ENCODE data around the gene RIPOR3.
A peak's percentile ranks its signal among the peaks of the same experiment; 100 is the strongest.

RIPOR3 gene

DNA sequence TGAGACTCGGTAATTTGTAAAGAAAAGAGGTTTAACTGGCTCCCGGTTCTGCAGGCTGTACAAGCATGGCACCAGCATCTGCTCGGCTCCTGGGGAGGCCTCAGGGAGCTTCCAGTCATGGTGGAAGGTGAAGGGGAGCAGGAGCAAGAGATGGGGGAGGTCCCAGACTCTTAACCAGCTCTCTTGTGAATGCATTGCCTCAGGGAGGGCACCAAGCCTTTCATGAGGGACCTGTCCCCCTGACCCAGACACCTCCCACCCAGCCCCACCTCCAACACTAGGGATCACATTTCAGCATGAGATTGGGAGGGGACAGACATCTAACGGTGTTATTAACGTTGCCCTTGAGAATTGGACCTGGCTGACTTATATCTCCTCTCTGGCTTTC, 112.6 kb downstream of the RIPOR3 start:
- no peak for DNase-seq (ENCODE audit: low read depth)
- TF ChIP-seq, protein P1, sequence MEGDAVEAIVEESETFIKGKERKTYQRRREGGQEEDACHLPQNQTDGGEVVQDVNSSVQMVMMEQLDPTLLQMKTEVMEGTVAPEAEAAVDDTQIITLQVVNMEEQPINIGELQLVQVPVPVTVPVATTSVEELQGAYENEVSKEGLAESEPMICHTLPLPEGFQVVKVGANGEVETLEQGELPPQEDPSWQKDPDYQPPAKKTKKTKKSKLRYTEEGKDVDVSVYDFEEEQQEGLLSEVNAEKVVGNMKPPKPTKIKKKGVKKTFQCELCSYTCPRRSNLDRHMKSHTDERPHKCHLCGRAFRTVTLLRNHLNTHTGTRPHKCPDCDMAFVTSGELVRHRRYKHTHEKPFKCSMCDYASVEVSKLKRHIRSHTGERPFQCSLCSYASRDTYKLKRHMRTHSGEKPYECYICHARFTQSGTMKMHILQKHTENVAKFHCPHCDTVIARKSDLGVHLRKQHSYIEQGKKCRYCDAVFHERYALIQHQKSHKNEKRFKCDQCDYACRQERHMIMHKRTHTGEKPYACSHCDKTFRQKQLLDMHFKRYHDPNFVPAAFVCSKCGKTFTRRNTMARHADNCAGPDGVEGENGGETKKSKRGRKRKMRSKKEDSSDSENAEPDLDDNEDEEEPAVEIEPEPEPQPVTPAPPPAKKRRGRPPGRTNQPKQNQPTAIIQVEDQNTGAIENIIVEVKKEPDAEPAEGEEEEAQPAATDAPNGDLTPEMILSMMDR (IDR thresholded peaks at IDR 0.05; ENCODE audit: low read depth, low read length, missing control alignments), result no peak
- H3K4me3 ChIP-seq (ENCODE audit: low read depth, low read length), result no peak overlapping the region

DNA sequence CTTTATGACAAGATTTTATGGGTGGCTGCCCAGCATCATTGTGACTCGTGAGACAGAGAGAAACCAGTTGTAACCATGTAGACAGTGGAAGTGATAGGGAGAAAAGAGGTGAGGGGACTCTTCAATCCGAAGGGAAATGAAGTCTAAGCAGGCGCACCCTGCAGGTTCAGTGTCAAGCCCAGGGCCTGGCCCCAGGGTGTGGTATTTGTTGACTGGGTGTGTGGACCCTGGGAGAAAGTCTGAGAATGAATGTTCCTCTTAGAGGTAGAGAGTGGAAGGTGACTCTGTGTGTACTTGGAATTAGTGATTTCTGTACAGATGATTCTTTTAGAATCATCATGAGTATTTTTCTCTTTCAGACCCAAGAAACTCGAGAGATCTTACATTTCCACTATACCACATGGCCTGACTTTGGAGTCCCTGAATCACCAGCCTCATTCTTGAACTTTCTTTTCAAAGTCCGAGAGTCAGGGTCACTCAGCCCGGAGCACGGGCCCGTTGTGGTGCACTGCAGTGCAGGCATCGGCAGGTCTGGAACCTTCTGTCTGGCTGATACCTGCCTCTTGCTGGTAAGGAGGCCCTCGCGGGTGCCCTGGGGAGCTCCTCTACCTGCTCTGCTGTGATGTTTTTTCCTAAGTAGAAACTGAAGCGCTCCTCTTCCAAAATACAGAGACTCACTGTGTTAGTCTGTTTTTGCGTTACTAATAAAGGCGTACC, 113.1 kb downstream of the RIPOR3 start:
- H3K4me3 ChIP-seq (ENCODE audit: low read depth, low read length), result no peak overlapping the region
- DNase-seq (ENCODE audit: low read depth), result no peak
- TF ChIP-seq, protein P1 (IDR thresholded peaks at IDR 0.05; ENCODE audit: low read depth, low read length, missing control alignments), result no peak

DNA sequence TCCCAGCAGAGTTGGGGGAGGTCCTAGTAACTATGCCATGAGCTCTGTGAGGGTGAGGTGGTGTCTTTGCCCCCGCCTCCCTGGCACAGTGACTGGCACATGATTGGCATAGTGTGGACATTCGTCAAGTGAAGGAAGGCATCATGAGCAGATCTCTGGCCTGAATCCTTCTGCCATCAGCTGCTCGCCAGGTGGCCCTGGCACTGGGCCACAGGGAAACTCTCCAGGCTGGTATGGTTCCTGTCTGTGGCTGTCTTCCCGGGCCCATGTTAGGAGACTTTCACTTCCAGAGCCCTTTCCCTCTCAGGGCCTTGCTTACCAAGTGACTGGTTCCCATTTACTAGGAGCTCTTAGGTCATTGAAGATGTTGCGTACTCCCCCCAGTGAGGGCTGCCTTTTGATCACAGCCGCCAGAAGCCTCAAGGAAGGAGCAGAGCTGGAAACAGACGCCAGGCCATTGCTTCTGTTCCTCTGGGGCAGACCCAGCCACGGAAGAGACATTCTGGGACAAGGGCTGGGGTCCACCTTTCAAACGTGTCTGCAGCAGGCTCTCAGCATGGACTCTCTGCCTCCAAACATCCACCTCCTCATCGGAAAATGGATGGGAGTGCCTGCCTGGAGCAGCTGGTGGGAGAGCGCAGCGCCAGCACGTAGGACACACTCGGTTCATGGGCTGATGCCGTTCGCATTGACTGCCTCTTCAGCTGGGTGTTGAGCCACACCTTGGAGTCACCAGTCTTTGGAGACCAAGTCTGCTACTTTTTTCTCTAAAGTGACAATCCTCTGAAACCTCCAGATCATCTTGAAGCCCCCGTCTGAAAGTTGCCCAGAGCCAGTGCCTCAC, 113.9 kb downstream of the RIPOR3 start:
- no peak overlapping the region for H3K4me3 ChIP-seq (ENCODE audit: low read depth, low read length)
- no peak for DNase-seq (ENCODE audit: low read depth)
- TF ChIP-seq, protein P1 (IDR thresholded peaks at IDR 0.05; ENCODE audit: low read depth, low read length, missing control alignments), result no peak

DNA sequence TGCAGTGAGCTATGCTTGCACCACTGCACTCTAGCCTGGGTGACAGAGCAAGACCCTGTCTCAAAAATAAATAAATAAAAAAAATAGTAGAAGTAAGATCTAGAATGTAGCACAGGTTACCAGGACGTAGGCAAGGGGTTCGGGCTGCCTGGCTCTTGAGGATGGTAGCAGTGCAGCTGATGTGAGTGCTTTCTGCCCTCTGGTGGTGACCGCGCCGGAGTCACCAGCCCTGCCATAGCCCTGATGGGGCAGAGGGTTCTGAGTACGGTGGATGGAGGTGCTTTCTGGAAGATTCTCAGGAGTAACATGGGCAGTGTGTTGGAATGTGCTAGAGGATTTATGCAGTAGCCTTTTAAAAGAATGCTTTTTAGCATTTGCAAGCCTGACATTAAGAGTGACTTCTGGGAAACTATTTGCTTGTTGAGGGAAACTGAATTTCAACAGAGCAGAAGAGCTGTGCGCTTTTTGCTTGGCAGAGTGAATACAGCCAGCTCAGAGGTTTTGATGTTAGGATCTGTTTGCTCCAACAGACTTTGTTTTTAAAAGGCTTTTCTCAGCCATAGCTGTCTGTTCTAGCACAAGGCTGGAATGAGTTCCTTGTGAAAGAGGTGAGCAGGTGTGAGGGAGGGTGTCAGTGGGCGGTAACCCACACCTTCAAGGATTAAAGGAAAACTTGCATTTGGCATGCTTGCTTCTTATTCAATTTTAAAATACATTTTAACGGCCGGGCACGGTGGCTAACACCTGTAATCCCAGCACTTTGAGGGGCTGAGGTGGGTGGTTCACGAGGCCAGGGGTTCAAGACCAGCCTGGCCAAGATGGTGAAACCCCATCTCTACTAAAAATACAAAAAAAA, 115.2 kb downstream of the RIPOR3 start:
- no peak overlapping the region for H3K4me3 ChIP-seq (ENCODE audit: low read depth, low read length)
- no peak for DNase-seq (ENCODE audit: low read depth)
- TF ChIP-seq, protein P1 (IDR thresholded peaks at IDR 0.05; ENCODE audit: low read depth, low read length, missing control alignments), result peak; percentile 74

DNA sequence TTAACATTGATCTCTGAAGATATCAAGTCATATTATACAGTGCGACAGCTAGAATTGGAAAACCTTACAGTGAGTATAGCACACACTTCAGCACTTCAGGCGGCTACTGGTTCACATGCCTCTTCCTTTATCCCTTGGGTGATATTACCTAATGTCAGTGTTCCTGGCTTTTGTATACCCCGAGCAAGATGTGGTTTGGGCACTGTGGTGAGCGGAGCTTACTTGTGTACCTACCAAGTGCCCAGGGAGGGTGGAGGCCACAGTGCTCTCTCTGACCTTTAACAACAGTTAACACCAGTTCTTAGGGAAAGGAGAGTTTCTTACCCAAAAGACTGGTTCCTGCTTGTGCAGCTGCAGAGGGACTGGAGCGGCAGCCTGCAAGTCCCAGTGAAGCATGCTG, 116.8 kb downstream of the RIPOR3 start:
- TF ChIP-seq, protein P1 (IDR thresholded peaks at IDR 0.05; ENCODE audit: low read depth, low read length, missing control alignments), result no peak
- DNase-seq (ENCODE audit: low read depth), result no peak
- H3K4me3 ChIP-seq (ENCODE audit: low read depth, low read length), result no peak overlapping the region

DNA sequence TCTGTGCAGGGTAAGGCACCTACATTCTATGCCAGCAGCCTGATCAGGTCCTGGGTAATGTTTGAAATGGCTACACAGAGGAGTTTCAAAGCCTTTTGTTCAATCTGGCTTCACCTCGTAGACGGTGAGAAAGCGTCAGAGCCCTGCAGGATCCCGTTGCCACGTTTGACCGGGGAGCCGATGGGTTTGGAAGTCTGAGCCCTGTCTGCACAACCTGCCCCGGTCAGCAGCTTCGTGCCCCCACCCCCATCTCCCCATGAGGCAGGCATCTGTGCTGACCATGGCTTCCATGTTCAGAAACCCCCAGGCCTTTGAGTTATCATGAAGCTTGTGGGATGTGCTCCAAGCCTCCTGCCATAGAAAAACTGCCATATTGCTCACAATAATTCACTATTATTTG, 117.2 kb downstream of the RIPOR3 start:
- no peak overlapping the region for H3K4me3 ChIP-seq (ENCODE audit: low read depth, low read length)
- no peak for DNase-seq (ENCODE audit: low read depth)
- TF ChIP-seq, protein P1 (IDR thresholded peaks at IDR 0.05; ENCODE audit: low read depth, low read length, missing control alignments), result no peak

Measured in GM12864 (cell line).